Mesenchymal stem cell (in vitro differentiated cells and primary cell): ENCODE data around the gene DEFB124.
A peak's percentile ranks its signal among the peaks of the same experiment; 100 is the strongest.

Source experiments
- DNase-seq: peaks from one replicate; pipeline ENCODE4 v3.0.0-alpha.2; 2013
- H2AFZ ChIP-seq: one replicate; pipeline ENCODE4 v1.6.1; 2013; ENCODE audit warnings: low read depth, mild to moderate bottlenecking, control low read depth, inconsistent platforms, low read length, moderate library complexity
- H2AK5ac ChIP-seq: 2 replicates; pipeline ENCODE4 v1.6.1; 2013; ENCODE audit warnings: low read length, moderate library complexity, mild to moderate bottlenecking, inconsistent platforms; ENCODE audit not compliant: severe bottlenecking
- H2BK120ac ChIP-seq: one replicate; pipeline ENCODE4 v1.6.1; 2013; ENCODE audit warnings: low read depth, mild to moderate bottlenecking, inconsistent platforms, low read length, moderate library complexity
- H2BK12ac ChIP-seq, 2 experiments: one replicate each; pipeline ENCODE4 v1.6.1; 2013; ENCODE audit warnings: inconsistent platforms in 2 of 2, low read length in 2 of 2, mild to moderate bottlenecking in 2 of 2, moderate library complexity in 2 of 2, control low read depth in 1 of 2
- H2BK15ac ChIP-seq: one replicate; pipeline ENCODE4 v1.6.1; 2013; ENCODE audit warnings: mild to moderate bottlenecking, low read depth, inconsistent platforms; ENCODE audit not compliant: poor library complexity, severe bottlenecking
- H2BK5ac ChIP-seq: 2 replicates; pipeline ENCODE4 v1.6.1; 2013; ENCODE audit warnings: low read depth, mild to moderate bottlenecking, low read length, control low read depth, inconsistent platforms; ENCODE audit not compliant: poor library complexity, severe bottlenecking
- H3K14ac ChIP-seq, 2 experiments: one replicate each; pipeline ENCODE4 v1.6.1; 2013; ENCODE audit warnings: inconsistent platforms in 2 of 2, low read length in 2 of 2, control low read depth in 1 of 2, mild to moderate bottlenecking in 1 of 2, moderate library complexity in 1 of 2
- H3K18ac ChIP-seq, 2 experiments: one replicate each; pipeline ENCODE4 v1.6.1; 2013; ENCODE audit warnings: inconsistent platforms in 2 of 2, low read length in 2 of 2, control low read depth in 1 of 2, low read depth in 1 of 2, mild to moderate bottlenecking in 1 of 2
- H3K23ac ChIP-seq, 2 experiments: one replicate each; pipeline ENCODE4 v1.6.1; 2013; ENCODE audit warnings: inconsistent platforms in 2 of 2, low read length in 2 of 2, mild to moderate bottlenecking in 2 of 2, moderate library complexity in 2 of 2, control low read depth in 1 of 2
- H3K27ac ChIP-seq: 2 replicates; pipeline ENCODE4 v1.5.1; 2013; ENCODE audit warnings: mild to moderate bottlenecking, moderate library complexity, low read length, control low read depth, inconsistent platforms; ENCODE audit not compliant: poor library complexity, severe bottlenecking
- H3K27me3 ChIP-seq, 2 experiments: 2 replicates each; pipeline versions ENCODE4 v1.6.1 to v1.7.0; 2013; ENCODE audit warnings: low read length in 2 of 2, mild to moderate bottlenecking in 2 of 2, moderate library complexity in 2 of 2, control low read depth in 1 of 2, inconsistent platforms in 1 of 2; ENCODE audit not compliant: control insufficient read depth in 1 of 2, insufficient read depth in 1 of 2
- H3K36me3 ChIP-seq, 2 experiments: 2 replicates each; pipeline versions ENCODE4 v1.6.1 to v1.7.0; 2013; ENCODE audit warnings: low read length in 2 of 2, control low read depth in 1 of 2, inconsistent platforms in 1 of 2, low read depth in 1 of 2, mild to moderate bottlenecking in 1 of 2; ENCODE audit not compliant: insufficient read depth in 2 of 2, control insufficient read depth in 1 of 2
- H3K4ac ChIP-seq, 2 experiments: one replicate each; pipeline ENCODE4 v1.6.1; 2013; ENCODE audit warnings: inconsistent platforms in 2 of 2, low read length in 2 of 2, mild to moderate bottlenecking in 2 of 2, moderate library complexity in 2 of 2, control low read depth in 1 of 2, low read depth in 1 of 2
- H3K4me1 ChIP-seq: 2 replicates; pipeline ENCODE4 v1.6.1; 2013; ENCODE audit warnings: low read depth, low read length, control low read depth; ENCODE audit not compliant: control insufficient read depth, insufficient read depth
- H3K4me2 ChIP-seq: 2 replicates; pipeline ENCODE4 v1.6.1; 2013; ENCODE audit warnings: low read length, mild to moderate bottlenecking, inconsistent platforms; ENCODE audit not compliant: poor library complexity, severe bottlenecking
- H3K4me3 ChIP-seq, 2 experiments: 2 replicates each; pipeline versions ENCODE4 v1.5.1 to v1.7.0; 2013; ENCODE audit warnings: low read length in 2 of 2, mild to moderate bottlenecking in 2 of 2, control low read depth in 1 of 2, low read depth in 1 of 2; ENCODE audit not compliant: insufficient read depth in 1 of 2
- H3K79me1 ChIP-seq: replicated peaks from 2 replicates; pipeline ENCODE4 v1.6.1; 2013; ENCODE audit warnings: mild to moderate bottlenecking, control low read depth, low read length, inconsistent platforms; ENCODE audit not compliant: poor library complexity, severe bottlenecking
- H3K9ac ChIP-seq: 2 replicates; pipeline ENCODE4 v1.7.0; 2013; ENCODE audit warnings: mild to moderate bottlenecking, low read length, moderate library complexity
- H3K9me3 ChIP-seq: 2 replicates; pipeline ENCODE4 v1.7.0; 2013; ENCODE audit warnings: mild to moderate bottlenecking, low read length; ENCODE audit not compliant: control insufficient read depth
- H4K8ac ChIP-seq: one replicate; pipeline ENCODE4 v1.6.1; 2013; ENCODE audit warnings: inconsistent platforms, mild to moderate bottlenecking, low read length, moderate library complexity
- H4K91ac ChIP-seq: one replicate; pipeline ENCODE4 v1.6.1; 2013; ENCODE audit warnings: mild to moderate bottlenecking, low read length, inconsistent platforms
- WGBS: methylation state at CpG from one replicate; pipeline ENCODE4 v1.1.7; 2013; ENCODE audit warnings: mixed read lengths; 5-methylcytosine and 5-hydroxymethylcytosine counted together

DEFB124 gene

DNA sequence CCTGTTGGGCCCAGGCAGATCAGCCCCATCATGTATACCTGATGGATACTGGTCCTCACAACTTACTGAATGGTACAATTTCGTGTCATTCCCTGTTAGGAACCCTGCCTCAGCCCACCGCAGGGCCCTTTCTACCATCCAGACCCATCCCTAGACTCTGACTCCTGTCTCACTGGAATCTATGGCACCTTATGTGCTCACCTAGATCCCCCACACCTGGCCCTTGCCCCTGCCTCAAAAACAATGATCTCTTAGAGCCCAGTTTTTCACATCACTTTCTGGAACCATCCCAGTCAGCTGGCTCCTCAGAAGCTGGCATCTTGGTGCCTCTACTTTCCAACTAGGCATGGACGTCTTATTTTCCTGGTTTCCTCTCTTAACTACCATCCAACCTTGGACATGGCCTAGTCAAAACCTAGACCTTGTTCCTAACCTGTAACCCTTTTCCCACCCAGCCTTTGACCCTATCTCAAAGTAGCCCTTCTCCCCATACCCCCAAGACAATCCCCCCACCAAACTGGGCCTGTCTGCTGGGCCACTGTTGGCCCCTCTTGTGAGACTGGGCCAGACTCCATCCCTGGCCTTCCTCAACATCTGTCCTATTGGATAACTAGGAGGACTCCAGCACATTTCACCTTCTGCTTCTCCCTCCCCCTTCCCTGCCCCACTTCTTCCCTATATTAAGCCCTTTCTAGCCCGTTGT is 40.3 kb upstream of the DEFB124 start:
- peaks cover 11 to 29% of the 10 kb centered on the region in 2 experiments for H3K36me3 ChIP-seq
- H3K14ac ChIP-seq: peak overlapping the region in 1 of 2 experiments; percentile 100
- no peak for DNase-seq
- 33% methylated on average over 4 of the region's 4 CpGs for WGBS
- H2AFZ ChIP-seq: no peak overlapping the region
- no peaks in the 10 kb centered on the region for H3K27me3 ChIP-seq
- peak overlapping the region; percentile 2 for H2AK5ac ChIP-seq
- H2BK5ac ChIP-seq: peak overlapping the region; percentile 49
- peaks cover 1% of the 10 kb centered on the region for H3K79me1 ChIP-seq
- H4K8ac ChIP-seq: peak overlapping the region; percentile 97
- H2BK120ac ChIP-seq: no peak overlapping the region
- H3K27ac ChIP-seq: no peak overlapping the region
- H3K4ac ChIP-seq: peak overlapping the region; percentile 28 to 53
- peak overlapping the region; percentile 96 for H4K91ac ChIP-seq
- peak overlapping the region; percentile 7 to 99 for H3K18ac ChIP-seq
- peak overlapping the region; percentile 15 to 16 for H3K23ac ChIP-seq
- H3K9ac ChIP-seq: peak overlapping the region; percentile 97
- H3K4me3 ChIP-seq: peak overlapping the region; percentile 97 to 98
- peaks cover 22% of the 10 kb centered on the region for H3K4me1 ChIP-seq
- no peak overlapping the region for H2BK15ac ChIP-seq
- H3K4me2 ChIP-seq: peak overlapping the region; percentile 83
- no peaks in the 10 kb centered on the region for H3K9me3 ChIP-seq
- H2BK12ac ChIP-seq: no peak overlapping the region

DNA sequence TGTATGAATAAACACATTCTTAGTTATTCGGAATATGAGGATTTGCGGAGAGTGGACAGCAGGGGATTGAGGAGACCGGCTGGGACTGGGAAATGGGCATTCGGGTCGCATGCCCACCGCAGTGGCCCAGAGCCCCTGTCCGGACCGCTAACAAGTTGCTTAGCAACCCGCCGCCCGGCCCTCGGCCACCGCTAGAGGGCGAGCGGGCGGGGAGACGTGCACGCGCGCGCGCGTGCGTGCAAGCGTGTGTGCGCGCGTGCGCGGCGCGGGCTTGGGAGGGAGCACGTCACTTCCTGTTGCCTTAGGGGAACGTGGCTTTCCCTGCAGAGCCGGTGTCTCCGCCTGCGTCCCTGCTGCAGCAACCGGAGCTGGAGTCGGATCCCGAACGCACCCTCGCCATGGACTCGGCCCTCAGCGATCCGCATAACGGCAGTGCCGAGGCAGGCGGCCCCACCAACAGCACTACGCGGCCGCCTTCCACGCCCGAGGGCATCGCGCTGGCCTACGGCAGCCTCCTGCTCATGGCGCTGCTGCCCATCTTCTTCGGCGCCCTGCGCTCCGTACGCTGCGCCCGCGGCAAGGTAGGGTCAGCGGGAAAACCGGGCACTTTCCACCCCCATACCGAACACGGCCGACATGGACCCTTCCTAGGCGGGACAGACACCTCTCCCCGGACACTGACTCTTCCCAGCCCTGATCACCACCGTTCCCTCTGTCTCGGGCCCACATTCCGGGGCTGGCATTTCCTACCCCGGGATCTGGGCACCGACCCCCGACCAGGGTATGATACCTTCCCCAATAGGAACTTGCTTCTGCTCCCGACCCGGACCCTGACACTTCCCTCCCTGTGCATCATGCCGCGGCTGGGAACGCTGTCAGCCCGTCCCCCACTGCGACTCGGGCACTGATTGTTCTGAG is 39.5 kb upstream of the DEFB124 start, which contains the start of gene HM13:
Gene HM13 (plus strand): TSS at position 289 of the 918 bp plus-strand sequence. CDS start 110 bp downstream, at position 399.
- H3K4me1 ChIP-seq: peaks cover 22% of the 10 kb centered on the region
- H3K9me3 ChIP-seq: no peaks in the 10 kb centered on the region
- peak within 1 kb of the TSS; percentile 97 for H4K8ac ChIP-seq
- H3K27ac ChIP-seq: peak within 1 kb of the TSS; percentile 50
- H3K27me3 ChIP-seq: no peaks in the 10 kb centered on the region
- peak within 1 kb of the TSS; percentile 65 for H2BK120ac ChIP-seq
- peak within 1 kb of the TSS; percentile 90 to 94 for H3K4ac ChIP-seq
- peaks cover 10 to 26% of the 10 kb centered on the region in 2 experiments for H3K36me3 ChIP-seq
- peak within 1 kb of the TSS; percentile 96 for H4K91ac ChIP-seq
- WGBS: under 1% methylated on average over 86 of the region's 86 CpGs
- H3K4me2 ChIP-seq: peak within 1 kb of the TSS; percentile 98
- peak within 1 kb of the TSS; percentile 90 for H2AFZ ChIP-seq
- H2BK5ac ChIP-seq: no peak within 1 kb of the TSS
- H2BK15ac ChIP-seq: peak within 1 kb of the TSS; percentile 15
- H2BK12ac ChIP-seq: peak within 1 kb of the TSS in 1 of 2 experiments; percentile 23
- H3K9ac ChIP-seq: peak within 1 kb of the TSS; percentile 97
- peak within 1 kb of the TSS; percentile 2 for H2AK5ac ChIP-seq
- H3K79me1 ChIP-seq: peaks cover 1% of the 10 kb centered on the region
- DNase-seq: peak; percentile 95
- H3K18ac ChIP-seq: peak within 1 kb of the TSS; percentile 95 to 99
- H3K23ac ChIP-seq: peak within 1 kb of the TSS; percentile 15 to 98
- H3K4me3 ChIP-seq: peak within 1 kb of the TSS; percentile 97 to 98
- peak within 1 kb of the TSS in 1 of 2 experiments; percentile 100 for H3K14ac ChIP-seq

DNA sequence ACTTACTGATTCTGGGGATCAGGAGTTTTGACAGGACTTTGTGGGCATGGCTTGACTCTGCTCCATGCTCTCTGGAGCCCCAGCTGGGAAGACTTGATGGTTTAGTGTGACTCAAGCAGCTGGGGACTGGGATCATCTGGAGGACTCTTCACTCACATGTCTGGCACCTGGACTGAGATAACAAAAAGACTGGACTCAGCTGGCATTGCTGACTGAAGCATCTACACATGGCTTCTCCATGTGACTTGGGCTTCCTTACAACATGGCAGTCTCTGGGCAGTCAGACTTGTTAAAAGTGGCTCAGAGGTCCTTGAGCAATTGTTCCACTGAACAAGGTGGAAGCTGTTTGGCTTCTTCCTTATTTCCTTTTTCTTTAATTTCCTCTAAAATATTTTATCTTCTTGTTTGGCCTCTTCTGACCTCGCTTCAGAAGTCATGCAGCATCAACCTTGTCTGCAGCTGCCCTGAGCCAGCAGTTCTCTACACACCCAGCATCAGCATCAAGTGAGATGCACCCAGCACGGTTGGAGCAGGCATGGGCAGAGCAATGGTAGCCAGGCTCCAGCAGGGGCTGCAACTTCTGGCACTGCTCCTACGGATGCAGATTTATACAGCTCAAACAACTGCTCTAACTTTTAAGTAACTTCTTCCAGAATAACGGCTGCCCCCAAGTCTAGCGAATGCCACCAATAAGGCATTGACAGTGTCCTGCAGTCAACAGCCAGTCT is 33.8 kb upstream of the DEFB124 start:
- H3K27ac ChIP-seq: no peak overlapping the region
- H3K14ac ChIP-seq: no peak overlapping the region
- WGBS: 70% methylated on average over 5 of the region's 5 CpGs
- H3K36me3 ChIP-seq: no peaks in the 10 kb centered on the region
- peak overlapping the region; percentile 9 for H2BK5ac ChIP-seq
- H2BK120ac ChIP-seq: no peak overlapping the region
- H3K18ac ChIP-seq: no peak overlapping the region
- no peak overlapping the region for H3K9ac ChIP-seq
- H3K9me3 ChIP-seq: peaks cover 5% of the 10 kb centered on the region
- H3K79me1 ChIP-seq: no peaks in the 10 kb centered on the region
- no peak overlapping the region for H2AK5ac ChIP-seq
- H2AFZ ChIP-seq: no peak overlapping the region
- no peak overlapping the region for H3K4me2 ChIP-seq
- no peak overlapping the region for H3K4me3 ChIP-seq
- no peak overlapping the region for H4K91ac ChIP-seq
- H3K4me1 ChIP-seq: peaks cover 1% of the 10 kb centered on the region
- no peak overlapping the region for H2BK12ac ChIP-seq
- no peaks in the 10 kb centered on the region for H3K27me3 ChIP-seq
- H4K8ac ChIP-seq: no peak overlapping the region
- H3K23ac ChIP-seq: no peak overlapping the region
- no peak overlapping the region for H2BK15ac ChIP-seq
- H3K4ac ChIP-seq: no peak overlapping the region
- DNase-seq: no peak
